ENCODE results near the gene RPL5. TPM values are rescaled to one million over a fixed set of nuclear protein-coding genes. Genes with fewer than 3 reads are reported as not detected.

RPL5 gene
- total and polyA plus RNA-seq, 2 donors from 2014 or later: 786 to 1,286 TPM

DNA sequence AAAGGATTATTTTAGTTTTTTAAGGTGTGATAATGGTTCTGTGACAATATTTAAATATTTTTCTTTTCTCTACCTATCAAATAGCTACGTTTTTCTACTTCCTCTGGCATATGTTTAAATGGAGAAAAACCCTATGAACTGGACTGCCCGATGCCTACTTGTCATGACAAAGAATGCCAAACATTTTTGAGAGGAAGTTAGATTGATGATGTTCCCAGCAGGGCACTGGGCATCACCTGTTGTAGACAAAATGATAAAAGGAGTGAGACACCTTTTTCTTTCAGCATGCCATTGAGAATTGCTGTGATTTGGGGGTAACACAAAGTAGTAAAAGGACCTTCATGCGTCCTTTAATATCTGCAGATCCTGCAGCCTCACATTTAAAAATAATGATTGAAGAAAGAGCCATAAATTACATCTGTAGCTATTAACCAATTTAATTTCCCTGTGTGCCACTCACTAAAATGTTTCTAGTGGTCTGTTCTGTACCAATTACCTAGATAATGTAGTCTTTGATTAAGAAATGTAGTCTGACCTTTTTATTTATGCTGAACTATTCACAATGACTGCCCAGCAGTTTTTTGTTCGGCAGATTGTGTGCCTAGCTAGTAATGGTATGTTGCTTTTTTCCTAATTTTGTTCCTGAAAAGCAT, 47.6 kb downstream of the RPL5 start:
- H3K9me3 ChIP-seq (ENCODE audit: control insufficient read depth in 2 of 3, insufficient read depth in 1 of 3, low read length in 3 of 3): no peaks in the 10 kb centered on the region
- H3K27ac ChIP-seq (ENCODE audit: low read depth in 2 of 2, low read length in 2 of 2): no peak overlapping the region
- H3K36me3 ChIP-seq (ENCODE audit: control insufficient read depth in 2 of 3, insufficient read depth in 3 of 3, low read length in 3 of 3): no peaks in the 10 kb centered on the region
- no peak for FAIRE-seq
- TF ChIP-seq, protein P1, sequence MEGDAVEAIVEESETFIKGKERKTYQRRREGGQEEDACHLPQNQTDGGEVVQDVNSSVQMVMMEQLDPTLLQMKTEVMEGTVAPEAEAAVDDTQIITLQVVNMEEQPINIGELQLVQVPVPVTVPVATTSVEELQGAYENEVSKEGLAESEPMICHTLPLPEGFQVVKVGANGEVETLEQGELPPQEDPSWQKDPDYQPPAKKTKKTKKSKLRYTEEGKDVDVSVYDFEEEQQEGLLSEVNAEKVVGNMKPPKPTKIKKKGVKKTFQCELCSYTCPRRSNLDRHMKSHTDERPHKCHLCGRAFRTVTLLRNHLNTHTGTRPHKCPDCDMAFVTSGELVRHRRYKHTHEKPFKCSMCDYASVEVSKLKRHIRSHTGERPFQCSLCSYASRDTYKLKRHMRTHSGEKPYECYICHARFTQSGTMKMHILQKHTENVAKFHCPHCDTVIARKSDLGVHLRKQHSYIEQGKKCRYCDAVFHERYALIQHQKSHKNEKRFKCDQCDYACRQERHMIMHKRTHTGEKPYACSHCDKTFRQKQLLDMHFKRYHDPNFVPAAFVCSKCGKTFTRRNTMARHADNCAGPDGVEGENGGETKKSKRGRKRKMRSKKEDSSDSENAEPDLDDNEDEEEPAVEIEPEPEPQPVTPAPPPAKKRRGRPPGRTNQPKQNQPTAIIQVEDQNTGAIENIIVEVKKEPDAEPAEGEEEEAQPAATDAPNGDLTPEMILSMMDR (IDR thresholded peaks at IDR 0.05; ENCODE audit: borderline replicate concordance, extremely low read depth, insufficient read depth): no peak
- intact Hi-C loops (cut with DNase I): no loop called here
- no peak overlapping the region for H3K9ac ChIP-seq (ENCODE audit: low read length in 3 of 3)
- no peak for DNase-seq
- no peak overlapping the region for H3K4me3 ChIP-seq (ENCODE audit: low read length in 3 of 3)
- H3K27me3 ChIP-seq (ENCODE audit: control insufficient read depth, insufficient read depth, low read length): no peaks in the 10 kb centered on the region
- no peaks in the 10 kb centered on the region for H3K4me1 ChIP-seq (ENCODE audit: control insufficient read depth in 2 of 3, insufficient read depth in 2 of 3, low read depth in 1 of 3, low read length in 3 of 3)

DNA sequence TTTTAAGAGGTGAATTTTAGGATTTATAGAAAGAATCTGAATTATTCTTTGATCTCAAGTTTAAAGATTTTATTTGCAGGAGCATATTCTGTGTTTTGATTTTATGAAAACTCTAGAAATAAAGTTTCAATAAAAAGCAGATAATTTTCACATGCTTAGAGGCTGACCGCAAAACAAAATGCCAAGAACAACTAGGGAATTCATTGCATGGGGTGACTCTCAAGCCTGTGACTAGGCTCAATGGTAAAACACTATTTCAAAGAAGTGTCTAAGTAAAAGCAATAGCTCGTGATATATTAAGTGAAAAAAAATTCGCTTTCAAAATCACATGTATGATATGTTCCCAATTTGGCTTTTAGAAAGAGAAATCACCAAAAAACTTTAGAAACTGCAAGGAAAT, 49.6 kb downstream of the RPL5 start:
- TF ChIP-seq, protein P1 (IDR thresholded peaks at IDR 0.05; ENCODE audit: borderline replicate concordance, extremely low read depth, insufficient read depth): no peak
- no peak for FAIRE-seq
- H3K27me3 ChIP-seq (ENCODE audit: control insufficient read depth, insufficient read depth, low read length): no peaks in the 10 kb centered on the region
- no peak for DNase-seq
- H3K4me3 ChIP-seq (ENCODE audit: low read length in 3 of 3): no peak overlapping the region
- no peaks in the 10 kb centered on the region for H3K36me3 ChIP-seq (ENCODE audit: control insufficient read depth in 2 of 3, insufficient read depth in 3 of 3, low read length in 3 of 3)
- intact Hi-C loops (cut with DNase I): no loop called here
- no peak overlapping the region for H3K9ac ChIP-seq (ENCODE audit: low read length in 3 of 3)
- H3K4me1 ChIP-seq (ENCODE audit: control insufficient read depth in 2 of 3, insufficient read depth in 2 of 3, low read depth in 1 of 3, low read length in 3 of 3): no peaks in the 10 kb centered on the region
- H3K9me3 ChIP-seq (ENCODE audit: control insufficient read depth in 2 of 3, insufficient read depth in 1 of 3, low read length in 3 of 3): no peaks in the 10 kb centered on the region
- H3K27ac ChIP-seq (ENCODE audit: low read depth in 2 of 2, low read length in 2 of 2): no peak overlapping the region

DNA sequence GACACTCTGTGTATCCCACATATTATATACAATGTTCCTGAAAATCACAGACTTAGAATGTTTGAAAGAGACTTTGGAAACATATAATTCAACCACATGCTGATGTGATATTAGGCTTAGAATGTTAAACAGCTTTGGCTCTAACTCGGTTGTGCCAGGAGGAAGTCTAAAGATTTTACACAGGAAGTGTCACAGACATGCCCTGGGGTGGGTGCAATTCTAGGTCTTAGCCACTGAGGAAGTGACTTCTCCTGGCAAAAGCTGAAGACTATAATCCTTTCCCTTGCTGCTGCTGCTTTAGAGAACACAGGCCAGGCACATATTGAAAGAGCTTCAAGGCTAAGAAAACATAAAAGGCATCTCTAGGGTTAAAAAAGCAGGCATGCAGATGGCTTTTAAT, 51.0 kb downstream of the RPL5 start:
- Histone ChIP-seq H3K4me1 (ENCODE audit: control insufficient read depth in 2 of 3, insufficient read depth in 2 of 3, low read depth in 1 of 3, low read length in 3 of 3) (no peaks in the 10 kb centered on the region), H3K27me3 (ENCODE audit: control insufficient read depth, insufficient read depth, low read length) (no peaks in the 10 kb centered on the region), H3K27ac (ENCODE audit: low read depth in 2 of 2, low read length in 2 of 2) (no peak overlapping the region), H3K4me3 (ENCODE audit: low read length in 3 of 3) (no peak overlapping the region), H3K36me3 (ENCODE audit: control insufficient read depth in 2 of 3, insufficient read depth in 3 of 3, low read length in 3 of 3) (no peaks in the 10 kb centered on the region), H3K9me3 (ENCODE audit: control insufficient read depth in 2 of 3, insufficient read depth in 1 of 3, low read length in 3 of 3) (no peaks in the 10 kb centered on the region), H3K9ac (ENCODE audit: low read length in 3 of 3) (no peak overlapping the region)
- DNase-seq: no peak
- intact Hi-C loops (cut with DNase I): no loop called here
- TF ChIP-seq, protein P1 (IDR thresholded peaks at IDR 0.05; ENCODE audit: borderline replicate concordance, extremely low read depth, insufficient read depth): no peak
- FAIRE-seq: no peak

DNA sequence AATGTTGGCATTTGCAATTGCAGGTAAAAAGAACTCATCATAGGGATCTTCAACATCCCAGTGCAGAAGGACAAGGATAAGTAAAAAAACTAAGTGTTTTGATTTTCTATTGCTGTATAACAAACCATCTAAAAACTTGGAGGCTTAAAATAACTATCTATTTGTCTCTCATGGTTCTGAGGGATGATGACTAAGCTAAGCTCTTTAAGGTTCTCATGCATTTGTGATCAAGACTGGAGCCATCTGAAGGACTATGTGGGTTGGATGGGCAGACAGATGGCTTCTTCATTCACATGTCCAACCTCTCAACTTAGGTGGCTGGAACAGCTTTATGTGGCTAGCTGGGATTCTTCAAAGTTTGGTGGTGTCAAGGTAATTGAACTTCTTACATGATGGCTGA, 51.5 kb downstream of the RPL5 start:
- no peak overlapping the region for H3K27ac ChIP-seq (ENCODE audit: low read depth in 2 of 2, low read length in 2 of 2)
- H3K9ac ChIP-seq (ENCODE audit: low read length in 3 of 3): no peak overlapping the region
- H3K4me3 ChIP-seq (ENCODE audit: low read length in 3 of 3): no peak overlapping the region
- no peaks in the 10 kb centered on the region for H3K4me1 ChIP-seq (ENCODE audit: control insufficient read depth in 2 of 3, insufficient read depth in 2 of 3, low read depth in 1 of 3, low read length in 3 of 3)
- no peaks in the 10 kb centered on the region for H3K27me3 ChIP-seq (ENCODE audit: control insufficient read depth, insufficient read depth, low read length)
- FAIRE-seq: no peak
- intact Hi-C loops (cut with DNase I): no loop called here
- no peaks in the 10 kb centered on the region for H3K9me3 ChIP-seq (ENCODE audit: control insufficient read depth in 2 of 3, insufficient read depth in 1 of 3, low read length in 3 of 3)
- TF ChIP-seq, protein P1 (IDR thresholded peaks at IDR 0.05; ENCODE audit: borderline replicate concordance, extremely low read depth, insufficient read depth): no peak
- H3K36me3 ChIP-seq (ENCODE audit: control insufficient read depth in 2 of 3, insufficient read depth in 3 of 3, low read length in 3 of 3): no peaks in the 10 kb centered on the region
- no peak for DNase-seq
